PFSK-1 (cell line): Measurements from ENCODE around the gene ENG.
A peak's percentile ranks its signal among the peaks of the same experiment; 100 is the strongest.

Source experiments
- FOXP2 ChIP-seq: optimal IDR thresholded peaks from 2 replicates; pipeline ENCODE3; 2011; ENCODE audit warnings: borderline replicate concordance, control low read depth, inconsistent platforms; ENCODE audit not compliant: insufficient read depth; ENCODE audit errors: extremely low read length, extremely low read depth
- POLR2AphosphoS5 ChIP-seq: IDR thresholded peaks from 2 replicates; pipeline ENCODE4 v1.6.1; 2012; ENCODE audit warnings: low read depth, mild to moderate bottlenecking, control low read depth, low read length, moderate library complexity
- REST ChIP-seq, 2 experiments: IDR thresholded peaks; 2 replicates each; pipeline versions ENCODE4 v1.6.1 to v1.8.0; 2011 to 2012; ENCODE audit warnings: low read depth in 2 of 2, low read length in 2 of 2, control low read depth in 1 of 2, inconsistent platforms in 1 of 2, mild to moderate bottlenecking in 1 of 2, moderate library complexity in 1 of 2; ENCODE audit not compliant: insufficient read depth in 1 of 2
- SIN3A ChIP-seq: IDR thresholded peaks from 2 replicates; pipeline ENCODE4 v1.6.1; 2012; ENCODE audit warnings: mild to moderate bottlenecking, low read length, moderate library complexity, borderline replicate concordance; ENCODE audit not compliant: insufficient read depth
- TAF1 ChIP-seq: IDR thresholded peaks from 2 replicates; pipeline ENCODE4 v1.6.1; 2012; ENCODE audit warnings: low read length, control low read depth, borderline replicate concordance; ENCODE audit not compliant: insufficient read depth

DNA sequence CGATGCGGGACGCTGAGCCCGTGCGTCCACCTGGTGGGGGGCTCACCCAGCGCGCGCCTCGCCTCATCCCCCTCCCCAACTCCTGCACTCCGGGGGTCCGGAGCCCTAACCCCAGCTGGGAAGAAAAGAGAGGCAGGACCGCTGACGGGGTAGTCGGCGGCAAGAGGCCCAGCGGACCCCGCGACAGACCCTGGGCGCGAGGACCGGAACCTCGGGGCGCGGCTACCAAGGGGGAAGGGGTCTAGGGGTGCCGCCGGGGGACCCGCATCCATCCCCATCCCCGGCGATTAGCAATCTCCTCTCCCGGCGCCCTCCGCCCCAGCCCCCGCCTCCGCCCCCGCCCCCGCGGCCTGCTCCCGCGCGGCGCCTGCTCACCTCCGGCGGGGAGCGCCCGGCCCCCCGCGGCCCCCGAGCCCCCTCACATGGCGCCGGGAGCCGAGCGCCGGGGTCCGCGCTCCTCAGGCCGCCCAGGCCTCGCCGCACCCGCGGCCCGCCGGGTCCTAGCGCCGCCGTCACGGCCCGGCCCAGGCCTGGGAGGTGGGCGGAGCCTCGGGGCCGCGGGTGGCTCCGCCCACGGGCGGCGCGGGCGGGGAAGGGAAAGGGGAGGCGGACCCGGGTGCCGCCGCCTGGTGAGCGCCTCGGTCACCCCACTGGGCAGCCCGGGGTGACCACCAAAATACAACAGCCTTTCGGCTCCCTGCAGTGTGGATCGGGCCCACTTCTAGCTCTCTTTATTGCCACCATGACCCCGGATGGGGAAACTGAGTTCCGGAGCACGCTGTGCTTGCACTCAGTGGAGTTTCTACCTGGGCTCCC lies 44.9 kb upstream of the ENG start, which contains the start of gene ST6GALNAC6:
- TF ChIP-seq POLR2AphosphoS5 (no peak), TAF1 (0 out of 2 replicates have a peak, but pooled peaks have one; percentile 11), FOXP2 (no peak), REST (IDR thresholded peaks at IDR 0.05; ENCODE audit: insufficient read depth in 1 of 2, low read depth in 2 of 2, low read length in 2 of 2) (no peak), SIN3A (no peak)
